Limb (tissue), 2 donors: Measurements from ENCODE around the gene GTF2H2C.
"Not testable (repeated sequence)": the region's sequence is repeated elsewhere in the genome, so short reads cannot be mapped to it uniquely, and the experiment has no call there.

Experiments
- DNase-seq, 2 donors: peaks; one replicate each; pipeline ENCODE4 v3.0.0-alpha.2; 2016; ENCODE audit errors: extremely low spot score in 2 of 2

Gene GTF2H2C

DNA sequence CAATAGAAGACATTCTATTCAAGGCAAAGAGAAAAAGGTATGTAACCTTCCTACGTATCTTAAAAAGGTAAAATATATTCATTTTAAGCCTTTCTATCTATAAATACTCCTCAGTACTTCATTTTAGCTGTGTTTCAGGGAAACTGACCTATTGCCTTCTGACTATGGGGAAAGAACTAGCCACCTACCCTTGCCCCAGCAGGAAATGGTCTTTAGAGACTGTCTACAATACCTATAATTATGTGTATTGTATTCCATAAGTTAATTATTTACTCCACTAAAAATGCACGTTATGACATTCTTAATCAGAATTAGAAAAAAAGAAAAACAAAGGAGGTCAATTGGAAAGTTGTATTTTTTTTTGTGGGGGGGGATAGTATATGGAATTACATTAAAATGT lies 6.2 kb downstream of the GTF2H2C start:
- not testable (repeated sequence) for DNase-seq

DNA sequence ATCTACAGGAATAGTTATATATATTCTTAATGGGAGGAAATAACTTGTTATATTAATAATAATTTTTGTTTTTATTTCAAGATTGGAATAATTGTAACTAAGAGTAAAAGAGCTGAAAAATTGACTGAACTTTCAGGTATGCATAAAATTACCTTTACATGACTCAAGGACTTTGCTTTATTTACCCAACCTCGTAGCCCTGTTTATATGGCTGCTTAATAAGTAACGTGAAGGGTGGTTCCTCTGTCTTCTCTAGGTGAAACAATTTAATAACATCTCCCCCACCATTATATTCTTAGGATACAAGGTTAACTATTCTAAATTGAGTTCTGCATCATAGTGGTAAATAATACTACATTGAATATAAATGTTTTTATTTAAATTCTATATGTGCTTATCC lies 8.1 kb downstream of the GTF2H2C start:
- DNase-seq = not testable (repeated sequence)

DNA sequence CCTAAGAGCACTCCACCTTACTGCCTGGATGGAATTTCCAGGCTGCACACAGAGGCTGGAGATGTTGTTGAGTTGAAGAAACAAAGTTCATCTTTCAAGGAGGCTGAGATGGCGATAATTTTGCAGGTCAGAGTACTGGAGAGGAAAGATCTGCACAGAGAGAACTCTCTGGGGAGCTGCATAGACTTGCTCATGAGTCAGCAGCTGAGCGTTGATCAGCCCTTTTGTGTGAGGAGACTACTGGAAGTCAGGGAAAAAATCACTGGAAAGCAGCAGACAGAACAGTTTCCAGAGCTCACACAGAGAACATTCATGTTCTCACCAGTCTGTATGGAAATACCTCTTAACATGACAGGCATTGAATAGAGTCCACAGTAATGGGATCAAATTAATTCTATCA lies 23.4 kb downstream of the GTF2H2C start:
- DNase-seq = not testable (repeated sequence)

DNA sequence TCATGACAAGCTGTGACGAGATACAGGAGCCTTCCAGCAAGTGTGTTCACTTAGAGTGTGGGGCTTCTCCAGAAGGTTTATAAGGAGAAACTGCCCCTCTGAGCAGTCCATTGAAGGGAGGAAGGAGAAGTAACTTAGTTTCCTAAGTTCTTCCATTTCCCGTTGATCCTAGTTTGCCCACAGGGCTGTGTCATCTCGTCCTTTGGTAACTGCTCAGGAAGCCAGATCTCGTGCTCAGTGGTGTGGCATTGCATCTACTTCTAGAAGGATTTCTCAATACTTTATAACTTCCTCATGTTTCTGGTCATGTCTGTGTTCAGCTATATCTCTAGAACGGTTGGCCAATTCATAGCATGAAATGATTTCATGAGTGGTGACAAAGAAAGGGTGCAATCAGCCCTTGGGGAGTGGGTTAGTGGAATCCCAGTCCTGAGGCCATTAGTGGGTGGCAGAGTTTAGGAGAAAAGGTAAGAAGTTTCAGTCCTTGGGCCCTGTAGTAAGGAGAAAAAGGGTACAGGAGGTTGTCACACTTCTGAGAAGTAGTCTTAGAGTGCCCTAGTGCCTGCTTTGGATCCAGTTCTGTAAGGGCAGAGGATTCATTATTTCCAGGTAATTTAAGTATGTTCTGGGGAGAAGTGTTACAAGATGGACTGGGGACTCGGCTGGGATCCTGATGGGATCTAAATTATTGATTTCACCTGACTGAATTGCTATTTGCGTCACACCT lies 36.3 kb downstream of the GTF2H2C start:
- not testable (repeated sequence) for DNase-seq

- DNase-seq = not testable (repeated sequence)
Measured at GRCh38 chr5:69601947-69602346, 42.0 kb downstream of the GTF2H2C start.

- not testable (repeated sequence) for DNase-seq
Measured at GRCh38 chr5:69606839-69607238, 46.8 kb downstream of the GTF2H2C start.

DNA sequence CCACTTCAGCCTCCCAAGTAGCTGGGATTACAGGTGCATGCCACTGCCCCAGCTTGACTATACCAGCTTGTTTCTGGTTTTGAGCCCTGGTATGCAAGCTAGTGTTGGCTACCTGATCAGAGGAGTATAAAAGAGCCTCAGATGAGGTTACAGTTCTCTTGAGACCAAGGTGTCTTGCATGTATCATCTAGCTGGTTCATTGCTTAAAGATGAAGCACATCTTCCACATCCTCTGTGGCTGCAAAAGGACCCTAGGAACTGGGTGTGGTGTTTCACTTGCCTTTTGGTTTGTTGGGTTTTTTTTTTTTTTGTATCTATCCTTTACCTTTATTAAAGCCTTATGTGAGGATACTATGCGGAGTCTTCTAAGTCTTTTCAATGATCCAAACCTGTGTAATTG lies 47.8 kb downstream of the GTF2H2C start:
- not testable (repeated sequence) for DNase-seq

DNA sequence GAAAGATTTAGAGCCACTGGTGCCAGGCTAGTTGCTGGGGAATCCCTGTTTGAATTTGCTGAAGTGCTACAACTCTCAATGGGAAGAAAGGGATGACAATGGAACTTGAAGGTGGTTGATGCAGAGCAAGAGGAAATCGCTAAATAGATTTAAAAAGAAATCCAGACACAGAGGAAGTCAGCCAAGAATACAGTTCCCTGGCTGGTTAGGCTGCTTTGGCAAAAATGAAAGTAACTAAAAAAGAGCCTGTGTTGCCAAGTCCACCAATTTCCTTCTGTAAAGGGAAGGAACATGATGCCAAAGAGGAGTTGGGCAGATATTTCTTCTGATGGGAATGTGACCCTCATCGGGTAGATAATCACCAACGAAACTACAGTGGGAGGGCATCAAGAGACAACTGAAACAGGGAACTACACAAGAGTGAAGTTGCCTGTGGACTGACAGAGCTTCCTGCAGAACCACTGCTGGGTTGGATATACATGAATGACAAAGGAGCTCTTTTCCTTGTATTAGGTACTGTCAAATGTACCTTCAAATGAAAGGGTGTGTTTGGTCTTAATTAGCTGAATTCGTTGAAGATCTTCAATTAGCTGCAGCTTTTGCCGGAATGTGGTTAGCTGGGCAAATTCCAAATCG lies 49.0 kb downstream of the GTF2H2C start:
- not testable (repeated sequence) for DNase-seq

DNA sequence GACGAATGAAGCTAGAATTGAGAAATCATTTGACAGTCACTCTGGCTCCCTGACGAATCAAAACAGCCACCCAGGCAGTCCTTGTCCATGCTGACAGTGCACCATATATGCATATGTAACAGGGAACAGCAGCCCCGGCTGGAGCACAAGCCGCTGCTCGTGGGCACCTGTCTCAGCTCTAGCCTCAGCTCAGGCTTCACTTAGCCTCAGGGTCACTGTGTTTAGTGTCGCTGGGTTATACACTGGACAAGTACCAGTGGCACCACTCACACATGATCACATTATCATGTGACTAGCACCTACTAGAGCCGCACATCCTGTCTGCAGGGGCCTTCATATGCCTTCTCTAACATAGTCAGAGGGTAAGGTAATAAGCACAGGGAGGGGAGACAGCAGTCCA lies 54.9 kb downstream of the GTF2H2C start:
- DNase-seq = not testable (repeated sequence)

DNA sequence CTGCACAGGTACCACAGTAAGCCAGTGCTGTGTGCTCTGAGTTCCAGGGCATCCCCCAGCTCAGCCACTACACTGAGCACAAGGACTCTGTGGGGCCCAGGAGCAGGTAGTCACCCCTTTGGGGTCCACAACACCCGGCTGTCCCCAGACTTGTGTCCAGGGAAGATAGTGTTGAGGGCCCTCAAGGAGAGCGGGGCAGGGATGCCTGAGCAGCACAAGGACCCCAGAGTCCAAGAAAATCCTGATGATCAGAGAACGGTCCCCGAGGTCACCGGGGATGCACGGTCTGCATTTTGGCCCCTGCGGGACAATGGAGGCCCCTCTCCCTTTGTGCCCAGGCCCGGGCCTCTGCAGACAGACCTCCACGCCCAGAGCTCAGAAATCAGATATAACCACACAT lies 71.9 kb downstream of the GTF2H2C start:
- not testable (repeated sequence) for DNase-seq
